Posterior vena cava (tissue), 2 donors: ENCODE measurements around the gene FAM53B. TPM values are rescaled to one million over a fixed set of nuclear protein-coding genes. Genes with fewer than 3 reads are reported as not detected.
"Not testable (repeated sequence)": the region's sequence is repeated elsewhere in the genome, so short reads cannot be mapped to it uniquely, and the experiment has no call there.

Experiments used
- DNase-seq: peaks from one replicate; pipeline ENCODE4 v3.0.0-alpha.2; 2020; ENCODE audit warnings: low spot score
- intact Hi-C, 2 donors: fragments of 100-400 bp; cut with DNase I; formaldehyde crosslinking; loops; one replicate each; pipeline versions ENCODE4 v1.14.1 to v1.14.2; 2022 to 2023
- total RNA-seq, 2 donors: library from RNA; stranded (reverse); fragmentation: NEBNext Ultra II Directional; extraction: Animal tissue kit (Norgen Biotek cat#: 25700); gene quantifications; one replicate each; pipeline ENCODE4 v1.2.1, GENCODE V29; 2021
- donor health status: DM: yes; HTN: yes; CAD: no.
- donor health status: DM: yes; HTN: yes; CAD: no.

FAM53B gene
- total RNA-seq, 2 donors from 2014 or later = 15.6 to 21.4 TPM

DNA sequence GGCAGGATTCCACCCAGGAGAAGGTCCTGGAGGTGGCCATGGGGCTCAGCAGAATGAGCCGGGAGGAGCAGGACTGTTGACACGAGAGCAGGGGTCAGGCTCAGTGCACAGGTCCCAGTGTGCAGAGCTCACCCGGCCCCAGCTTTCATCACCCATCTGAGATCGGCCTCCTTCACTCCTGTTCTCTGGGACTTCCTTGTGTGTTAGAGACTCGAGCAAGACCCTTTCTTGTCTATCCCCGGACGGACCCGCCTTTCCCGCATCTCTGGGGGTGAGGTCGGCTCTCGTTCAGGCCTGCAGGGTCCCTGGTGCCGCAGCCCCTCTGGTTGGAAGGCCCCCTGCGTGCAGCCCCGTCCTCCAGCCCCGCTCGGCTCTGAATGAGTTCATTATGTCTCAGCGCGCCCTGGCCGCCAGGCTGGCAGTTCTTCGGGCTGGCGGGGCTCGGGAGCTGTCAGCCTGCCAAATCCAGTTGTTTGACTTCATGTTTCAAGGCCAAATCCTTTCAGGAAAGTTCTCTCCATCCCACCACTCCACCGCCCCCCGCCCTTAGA lies 154.6 kb downstream of the FAM53B start:
- no peak for DNase-seq
- intact Hi-C loops = no loop called here

DNA sequence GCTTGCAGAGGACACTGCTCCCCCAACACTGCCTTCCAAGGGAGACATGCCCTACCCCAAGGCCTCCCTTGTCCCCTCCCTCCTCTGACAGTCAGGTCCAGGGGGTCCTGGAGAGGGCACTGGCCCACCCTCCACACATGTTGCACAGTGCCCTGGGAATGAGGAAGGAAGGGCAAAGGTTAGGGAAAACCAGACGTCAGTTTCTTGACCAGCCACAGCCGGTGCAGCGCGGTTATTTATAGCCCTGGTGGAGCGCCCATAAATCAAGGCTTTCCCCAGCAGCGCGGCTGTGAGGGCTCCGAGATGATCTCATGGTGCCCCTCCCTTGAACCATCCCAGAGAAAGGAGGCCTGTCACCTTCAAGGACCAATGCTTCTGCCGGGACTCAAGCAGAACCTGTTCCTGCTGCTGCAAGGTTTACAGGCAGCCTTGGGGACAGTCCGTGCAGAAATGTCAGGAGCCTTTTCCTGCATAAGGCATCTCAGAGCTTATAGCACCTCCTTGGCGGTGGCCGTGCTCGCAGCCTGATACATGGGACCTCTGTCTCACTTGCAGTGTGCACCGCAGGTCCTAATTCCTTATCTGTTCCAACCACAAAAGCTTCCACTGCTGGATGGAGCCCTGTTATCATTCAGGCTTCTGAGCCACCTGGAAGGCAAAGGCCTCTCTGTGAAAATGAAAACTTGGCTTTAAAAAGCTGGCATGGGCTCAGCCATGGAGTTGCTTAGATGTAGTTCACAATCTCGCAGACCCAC lies 155.3 kb downstream of the FAM53B start:
- no peak for DNase-seq
- intact Hi-C loops = no loop called here

DNA sequence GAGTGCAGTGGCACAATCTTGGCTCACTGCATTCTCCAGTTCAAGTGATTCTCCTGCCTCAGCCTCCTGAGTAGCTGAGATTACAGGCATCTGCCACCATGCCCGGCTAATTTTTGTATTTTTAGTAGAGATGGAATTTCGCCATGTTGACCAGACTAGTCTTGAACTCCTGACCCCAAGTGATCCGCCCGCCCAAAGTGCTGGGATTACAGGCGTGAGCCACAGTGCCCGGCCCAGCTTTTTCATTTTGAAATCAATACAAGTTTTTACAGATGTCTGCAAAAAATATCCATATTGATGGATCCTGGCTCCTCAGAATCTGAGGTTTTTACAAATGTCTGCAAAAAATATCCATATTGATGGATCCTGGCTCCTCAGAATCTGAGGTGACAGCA lies 155.8 kb downstream of the FAM53B start:
- DNase-seq, intact Hi-C loops: not testable (repeated sequence)

DNA sequence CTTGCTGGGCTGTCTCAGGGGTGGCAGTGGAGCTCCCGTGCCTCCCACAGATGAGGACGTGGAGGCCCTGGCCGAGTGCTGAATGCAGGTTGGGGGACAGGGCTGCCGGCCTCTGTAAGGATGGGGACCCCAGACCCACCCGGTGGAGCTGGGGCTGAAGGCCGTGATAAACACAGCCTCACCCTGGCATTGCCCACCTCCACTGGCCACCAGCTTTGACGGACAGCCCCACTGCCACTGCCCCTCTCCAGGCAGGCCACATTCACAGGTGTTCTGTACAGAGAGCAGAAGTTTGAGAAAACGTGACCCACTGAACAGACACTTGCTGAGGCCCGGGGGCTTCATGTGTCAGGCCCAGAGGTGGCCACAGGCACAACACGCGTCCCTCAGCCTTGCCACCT lies 156.4 kb downstream of the FAM53B start:
- intact Hi-C loops = no loop called here
- peak; percentile 67 for DNase-seq

DNA sequence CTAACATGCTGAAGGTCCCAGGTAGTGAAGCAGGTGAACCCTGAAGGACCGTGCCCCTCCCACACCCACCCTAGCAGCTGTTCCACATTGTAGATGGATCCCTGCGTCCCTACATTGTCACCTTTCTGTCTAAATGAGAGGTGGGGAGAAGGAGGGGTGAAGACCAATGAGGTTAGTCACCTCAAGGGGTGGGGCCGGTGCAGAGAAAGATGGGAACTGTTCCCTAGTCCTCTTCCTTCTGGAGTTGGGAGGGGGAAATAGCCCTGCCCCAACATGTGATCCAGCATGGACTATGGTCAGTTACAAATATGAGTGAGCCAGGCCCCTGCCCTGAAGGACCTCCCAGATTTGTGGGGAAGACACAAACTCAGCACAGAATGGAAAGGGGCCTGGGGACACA lies 158.0 kb downstream of the FAM53B start:
- DNase-seq = peak; percentile 28
- intact Hi-C loops = no loop called here

DNA sequence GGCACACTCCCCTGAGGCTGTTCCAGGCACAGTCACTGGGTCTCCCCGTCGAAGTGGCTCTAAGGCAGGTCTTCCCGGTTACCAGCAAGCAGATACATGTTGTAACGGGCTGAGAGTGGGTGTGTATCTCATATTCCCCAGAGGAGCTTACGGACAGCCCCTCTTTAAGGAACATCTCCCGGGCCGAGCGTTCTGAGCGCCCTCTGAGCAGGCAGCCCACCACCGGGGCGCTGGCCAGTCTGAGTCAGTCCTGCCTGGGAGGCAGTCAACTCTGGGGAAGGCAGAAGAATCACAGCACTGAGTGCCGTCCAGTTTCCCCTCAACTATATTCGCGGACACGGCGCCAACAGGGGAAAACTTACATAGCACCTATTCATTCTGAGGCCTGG lies 165.2 kb downstream of the FAM53B start:
- intact Hi-C loops = no loop called here
- peak; percentile 90 for DNase-seq

DNA sequence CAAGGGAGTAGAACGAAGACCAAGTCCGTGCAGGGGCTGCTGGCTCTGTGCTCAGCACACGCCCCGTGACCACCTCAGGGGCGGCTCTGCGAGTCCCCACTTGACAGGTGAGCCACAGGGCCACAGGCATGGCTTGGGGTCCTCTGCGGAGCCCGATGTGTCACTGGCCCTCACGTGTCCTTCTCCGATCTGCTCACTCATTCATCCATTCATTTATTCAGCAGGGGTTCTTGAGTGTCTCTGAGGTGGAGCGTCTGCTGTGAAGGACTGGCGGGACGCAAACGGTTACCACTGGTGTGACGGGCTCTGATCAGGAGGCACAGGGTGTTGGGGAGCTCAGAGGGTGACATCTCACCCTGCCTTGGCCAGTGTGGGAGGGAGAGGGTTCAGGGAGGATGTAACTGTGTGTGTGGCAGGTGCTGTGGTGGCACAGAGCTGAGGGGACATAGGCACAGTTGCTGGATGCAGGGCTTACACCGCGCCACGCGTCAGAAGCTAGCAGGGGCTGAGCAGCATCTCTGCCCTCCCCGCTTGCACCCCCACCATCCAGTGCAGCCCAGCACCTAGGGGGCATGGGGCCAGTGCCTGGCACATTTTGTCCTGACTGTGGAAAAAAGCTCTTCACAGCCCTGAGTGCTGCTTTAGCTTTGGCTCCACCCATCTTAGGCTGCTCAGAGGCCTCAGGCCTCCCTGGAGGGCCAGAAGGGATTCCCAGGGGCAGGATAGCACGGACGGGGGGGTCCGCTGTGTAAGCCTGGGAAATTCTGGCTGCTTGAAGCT lies 165.8 kb downstream of the FAM53B start:
- intact Hi-C loops = no loop called here
- peak; percentile 60 for DNase-seq

DNA sequence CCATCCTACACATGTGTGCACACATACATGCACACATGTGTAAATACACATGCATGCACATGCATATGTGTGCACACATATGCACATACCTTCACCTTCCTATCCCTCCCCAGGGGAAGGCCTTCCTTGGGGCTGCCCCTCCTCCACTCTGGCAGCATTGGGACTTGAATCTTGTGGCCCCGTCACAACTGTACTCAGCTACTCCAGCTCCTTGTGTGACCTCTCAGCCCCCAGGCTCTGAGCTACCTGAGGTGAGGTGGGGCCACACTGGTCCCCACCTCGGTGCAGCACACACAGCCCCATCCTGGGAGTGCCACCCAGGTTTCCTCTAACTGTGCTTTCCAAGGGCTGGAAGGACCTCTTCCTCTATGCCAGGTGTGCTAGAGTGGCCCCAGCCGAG lies 166.5 kb downstream of the FAM53B start:
- intact Hi-C loops = no loop called here
- DNase-seq = peak; percentile 55

DNA sequence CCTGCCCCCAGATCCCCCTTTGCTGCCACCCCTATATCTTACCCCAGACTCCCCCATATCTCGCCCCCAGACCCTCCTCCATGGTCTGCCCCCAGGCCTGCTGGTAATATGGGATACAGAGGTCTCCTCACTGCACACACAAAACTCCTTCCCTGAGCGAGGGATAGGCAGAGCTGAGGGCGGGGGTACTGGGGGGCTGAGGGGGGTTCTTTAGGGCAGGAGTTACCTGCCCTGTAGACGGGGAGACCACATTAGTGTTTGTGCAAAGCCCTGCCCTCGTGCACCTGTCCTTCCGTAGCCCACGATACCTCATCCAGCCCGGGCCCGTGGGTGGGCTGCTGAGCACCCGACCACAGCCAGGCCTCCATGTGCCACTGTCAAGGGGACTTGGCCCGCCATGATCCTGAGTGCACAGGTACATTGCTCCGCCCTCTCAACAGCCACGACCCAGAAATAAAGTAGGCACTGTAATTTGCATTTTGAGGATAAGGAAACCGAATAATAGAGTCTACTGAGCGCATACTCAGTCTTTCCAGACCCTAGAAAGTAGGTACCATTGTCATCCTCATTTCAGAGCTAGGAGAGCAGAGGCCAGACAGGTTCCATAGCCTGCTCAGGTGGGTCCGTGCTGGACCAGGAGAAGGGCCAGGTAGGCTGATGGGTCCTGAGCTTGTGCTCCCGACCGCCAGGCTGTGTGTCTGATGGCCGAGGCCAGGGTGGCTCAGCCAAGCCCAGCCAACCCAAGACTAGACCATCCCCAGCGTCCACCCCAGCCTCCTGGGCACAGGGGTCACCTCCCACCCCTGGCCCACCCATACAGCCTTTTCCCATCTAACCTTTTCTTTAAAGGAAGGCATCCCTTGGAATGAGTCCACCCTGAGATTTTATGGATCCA lies 167.4 kb downstream of the FAM53B start:
- DNase-seq = peak; percentile 73
- intact Hi-C loops = no loop called here

DNA sequence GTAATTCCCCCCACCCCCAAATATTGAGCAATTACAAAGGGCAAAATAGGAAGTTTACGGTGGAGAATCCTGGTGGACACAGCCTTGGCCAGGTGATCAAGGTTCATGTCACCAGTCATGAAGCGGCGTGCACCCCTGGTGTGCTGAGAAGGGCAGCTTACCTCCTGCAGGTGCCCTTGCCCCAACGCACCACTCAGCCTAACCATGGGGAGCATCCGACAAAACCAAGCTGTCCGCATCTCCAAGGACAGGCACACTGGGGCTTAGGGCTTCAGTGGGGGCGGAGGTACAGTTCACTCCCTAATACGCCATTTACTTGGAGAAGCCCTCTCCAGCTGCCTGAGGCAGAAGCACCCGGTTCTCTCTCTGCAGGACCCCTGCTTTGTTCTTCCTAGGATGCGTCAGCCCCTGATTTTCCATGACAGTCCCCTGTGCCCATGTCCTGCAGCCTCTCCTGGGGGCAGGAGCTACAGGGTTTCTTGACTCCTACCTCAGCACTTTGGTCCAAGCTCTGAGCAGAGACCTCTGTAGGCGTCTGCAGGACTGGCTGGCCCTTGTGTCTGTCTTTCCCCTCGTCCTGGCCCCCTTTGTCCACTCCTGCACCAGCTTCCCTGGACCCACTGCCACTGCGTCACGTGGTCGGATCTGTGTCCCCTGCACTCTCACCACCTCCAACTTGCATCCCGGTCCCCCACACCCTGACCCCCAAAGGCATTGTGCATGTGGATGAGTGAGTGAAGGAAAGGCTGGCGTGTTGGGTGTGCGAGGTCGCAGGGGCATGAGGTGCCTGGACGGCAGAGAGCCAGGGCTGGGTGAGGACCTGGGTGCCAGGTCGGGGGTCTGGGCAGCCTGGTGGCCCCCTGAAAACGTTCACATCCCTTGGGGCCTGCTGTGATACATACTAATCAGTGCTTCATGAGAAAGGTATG lies 168.8 kb downstream of the FAM53B start:
- intact Hi-C loops = no loop called here
- peak; percentile 76 for DNase-seq

DNA sequence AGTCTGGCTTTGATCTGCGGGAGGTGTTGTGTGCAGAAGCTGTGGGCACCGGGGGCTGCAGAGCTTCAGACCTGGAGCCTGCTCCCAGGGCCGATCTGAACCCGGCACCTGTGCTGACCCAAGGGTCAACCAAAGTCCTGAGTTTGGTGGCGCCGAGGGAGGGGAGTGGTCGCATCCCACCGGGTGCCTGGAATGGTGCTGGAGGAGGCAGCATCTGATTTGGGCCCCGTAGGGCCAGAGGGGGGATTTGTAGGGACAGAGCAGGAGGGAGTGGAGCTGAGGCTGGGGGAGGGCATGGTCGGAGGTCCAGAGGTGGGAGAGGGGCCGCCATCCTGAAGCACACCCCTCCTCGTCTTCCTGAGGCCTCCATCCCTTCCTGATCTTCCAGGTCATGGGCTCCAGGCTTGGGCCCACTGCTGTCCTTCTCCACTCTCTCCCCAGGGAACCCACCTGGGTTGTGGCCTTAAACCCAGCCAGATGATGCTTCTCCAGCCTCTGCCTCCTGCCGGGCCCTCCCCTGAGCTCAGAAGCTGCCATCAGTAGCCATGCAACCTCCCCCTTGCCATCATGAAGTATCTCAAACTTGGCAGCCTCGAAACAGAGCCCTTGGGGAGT lies 169.6 kb downstream of the FAM53B start:
- intact Hi-C loops = no loop called here
- peak; percentile 76 for DNase-seq

DNA sequence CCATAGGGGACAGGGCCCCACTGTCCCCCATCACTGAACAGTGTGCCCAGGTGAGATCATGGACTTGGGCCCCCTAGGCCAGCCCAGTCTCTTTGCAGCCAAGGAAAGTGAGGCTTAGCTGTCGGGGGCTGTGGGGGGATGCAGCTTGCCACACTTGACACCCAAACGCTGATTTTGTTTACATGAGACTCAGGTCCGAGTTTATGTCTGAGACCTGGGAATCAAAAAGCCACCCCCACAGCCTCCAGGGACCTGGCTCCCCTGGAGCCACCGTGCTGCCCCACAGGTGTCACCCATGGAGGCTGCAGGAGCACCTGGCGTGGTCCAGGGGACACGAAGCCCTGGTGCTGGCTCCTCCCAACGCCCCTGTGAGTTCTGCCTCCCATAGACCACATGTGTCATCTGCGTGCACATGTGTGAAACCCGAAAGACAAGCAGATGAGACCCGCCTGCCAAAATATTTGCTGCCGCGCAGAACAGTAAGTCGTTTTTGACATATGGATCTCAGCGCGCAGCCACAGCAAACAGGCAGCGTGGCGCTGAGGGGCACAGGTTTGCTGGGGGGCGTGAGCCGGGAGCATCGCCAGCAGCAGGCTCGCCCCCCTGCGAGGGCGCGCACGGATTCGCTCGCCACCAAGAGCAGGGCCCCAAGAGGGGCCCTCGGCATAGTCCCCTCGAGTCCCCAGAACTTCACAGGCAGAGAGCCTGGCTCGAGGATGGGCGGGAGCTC lies 170.3 kb downstream of the FAM53B start:
- intact Hi-C loops = no loop called here
- DNase-seq = peak; percentile 72

DNA sequence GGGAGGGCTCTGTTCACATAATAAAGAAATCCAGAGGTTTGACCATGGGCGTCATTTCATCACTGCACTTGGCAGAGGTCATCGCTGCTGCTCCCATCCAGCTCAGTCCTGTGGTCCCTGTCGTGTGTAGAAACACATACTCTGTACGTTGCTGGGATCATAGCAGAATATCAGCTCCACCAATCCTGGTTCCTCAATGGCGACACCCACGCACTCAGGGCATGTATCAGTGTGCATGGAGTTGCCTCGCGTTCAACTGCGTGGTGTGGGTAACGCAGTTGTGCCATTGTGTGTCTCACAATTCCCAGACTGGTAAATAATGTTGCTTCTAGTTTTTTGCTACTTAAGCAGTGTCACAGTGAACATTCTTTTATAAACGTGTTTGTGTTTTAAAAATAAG lies 171.4 kb downstream of the FAM53B start:
- peak; percentile 32 for DNase-seq
- intact Hi-C loops = no loop called here

DNA sequence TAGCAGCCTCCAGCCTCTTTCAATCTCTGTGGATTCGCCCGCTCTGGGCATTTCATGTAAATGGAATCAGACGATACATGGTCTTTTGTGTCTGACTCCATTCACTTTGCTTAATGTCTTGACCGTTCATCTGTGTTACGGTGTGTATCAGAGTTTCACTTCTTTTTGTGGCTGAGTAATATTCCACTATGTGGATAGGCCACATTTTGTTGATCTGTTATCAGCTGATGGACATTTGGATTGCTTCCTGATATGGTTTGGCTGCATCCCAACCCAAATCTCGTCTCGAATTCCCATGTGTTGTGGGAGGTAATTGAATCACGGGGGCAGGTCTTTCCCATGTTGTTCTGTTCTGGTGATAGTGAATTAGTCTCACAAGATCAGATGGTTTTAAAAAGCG lies 173.5 kb downstream of the FAM53B start:
- intact Hi-C loops = no loop called here
- DNase-seq = peak; percentile 5

DNA sequence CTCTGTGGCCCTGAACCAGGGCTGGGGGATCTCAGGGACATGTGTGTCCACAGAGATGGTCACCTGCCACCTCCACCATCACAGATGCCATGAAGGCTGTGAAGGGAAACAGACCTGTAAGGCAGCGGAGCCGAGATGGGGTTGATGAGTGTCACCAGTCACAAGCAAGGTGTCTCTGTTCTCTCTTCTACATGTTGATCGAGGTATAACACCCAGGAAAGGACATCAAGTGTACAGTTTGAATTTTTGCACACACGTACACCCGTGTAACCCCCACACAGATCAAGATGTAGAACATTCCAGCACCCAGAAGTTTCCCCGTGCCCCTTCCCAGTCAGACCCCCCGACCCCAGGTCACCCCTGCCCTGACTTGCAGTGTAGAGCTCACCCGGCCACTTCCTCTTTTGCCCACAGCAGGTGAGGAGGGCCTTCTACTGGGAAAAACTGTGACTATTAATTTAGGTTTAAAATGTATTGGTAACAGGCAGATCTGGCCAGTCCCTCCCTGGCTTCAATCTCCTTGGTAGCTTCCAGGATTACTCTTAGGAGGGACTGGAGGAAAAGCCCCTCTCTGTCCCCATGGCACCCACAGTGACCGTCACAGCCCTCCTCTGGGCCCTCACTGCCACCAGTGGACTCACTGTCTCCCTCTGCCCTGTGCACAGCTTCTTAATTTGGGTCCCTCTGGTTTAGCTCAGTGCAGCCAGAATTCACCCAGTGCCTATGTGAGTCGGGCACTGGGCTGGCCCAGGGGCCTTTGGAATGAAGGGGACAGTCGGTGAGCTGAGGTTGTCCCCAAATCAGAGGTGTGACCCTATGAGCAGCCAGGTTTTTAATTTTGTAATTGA lies 174.3 kb downstream of the FAM53B start:
- DNase-seq = peak; percentile 15

More for the DNA sequence above, 174.3 kb downstream of the FAM53B start:
- intact Hi-C loops = no loop called here
